Activated CD4-positive, alpha-beta T cell treated with anti-CD3 and anti-CD28 coated beads, Interleukin-2, amount 50 U/mL, for 48 hours (primary cell): Measurements from ENCODE around the gene SOX12.
"Not testable (repeated sequence)": the region's sequence is repeated elsewhere in the genome, so short reads cannot be mapped to it uniquely, and the experiment has no call there.

Experiments
- DNase-seq, 2 experiments: peaks; one replicate each; pipeline ENCODE4 v3.0.0-alpha.2; 2020

The SOX12 gene

GRCh38 chr20:328975-329695 lies 3.8 kb downstream of the SOX12 start:
- no peak for DNase-seq

GRCh38 chr20:329851-330232 lies 4.5 kb downstream of the SOX12 start:
- no peak for DNase-seq

DNA sequence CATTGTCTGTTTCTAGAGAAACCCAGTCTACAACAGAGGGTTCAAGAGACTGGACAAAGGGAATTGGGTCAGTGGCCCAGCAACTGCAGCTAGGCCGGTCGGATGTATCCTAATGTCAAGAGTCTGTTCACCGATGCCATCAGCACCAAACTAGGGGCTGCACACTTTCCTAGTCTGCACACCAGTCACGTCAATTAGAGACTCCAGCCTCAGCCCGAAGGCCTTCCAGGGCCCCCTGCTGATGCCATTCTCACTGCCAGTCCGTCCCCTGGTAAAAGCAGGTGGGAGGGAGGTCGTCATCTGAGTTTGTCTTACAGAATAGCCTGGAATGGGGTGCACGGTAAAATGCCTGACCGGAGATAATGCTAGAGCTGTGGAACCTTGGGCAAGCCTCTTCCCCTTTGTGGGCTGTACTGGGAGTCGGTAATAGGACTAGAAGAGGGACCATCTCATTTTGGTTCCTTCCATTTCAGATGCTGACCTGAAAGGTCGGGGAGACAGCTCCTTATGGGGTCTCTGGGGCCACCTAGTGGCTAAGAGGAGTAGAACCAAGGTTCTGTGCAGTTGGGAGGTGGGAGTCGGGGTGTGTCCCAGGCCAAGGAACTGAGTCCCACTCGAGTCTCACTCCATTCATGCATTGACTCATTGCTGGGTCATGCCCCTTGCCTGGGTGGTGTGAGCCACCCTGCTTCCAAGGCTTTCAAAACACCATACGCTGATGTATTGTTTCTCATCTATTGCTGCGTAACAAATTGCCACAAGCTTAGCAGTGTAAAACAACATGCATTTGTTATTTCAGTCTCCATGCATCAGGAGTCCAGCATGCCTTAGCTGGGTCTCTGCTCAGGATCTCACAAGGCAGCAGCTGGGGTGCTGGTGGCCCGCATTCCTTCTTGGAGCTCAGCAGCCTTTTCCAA lies 5.1 kb downstream of the SOX12 start:
- peak; percentile 51 to 65 for DNase-seq

- no peak for DNase-seq
Measured at GRCh38 chr20:334578-334977, 9.2 kb downstream of the SOX12 start.

DNA sequence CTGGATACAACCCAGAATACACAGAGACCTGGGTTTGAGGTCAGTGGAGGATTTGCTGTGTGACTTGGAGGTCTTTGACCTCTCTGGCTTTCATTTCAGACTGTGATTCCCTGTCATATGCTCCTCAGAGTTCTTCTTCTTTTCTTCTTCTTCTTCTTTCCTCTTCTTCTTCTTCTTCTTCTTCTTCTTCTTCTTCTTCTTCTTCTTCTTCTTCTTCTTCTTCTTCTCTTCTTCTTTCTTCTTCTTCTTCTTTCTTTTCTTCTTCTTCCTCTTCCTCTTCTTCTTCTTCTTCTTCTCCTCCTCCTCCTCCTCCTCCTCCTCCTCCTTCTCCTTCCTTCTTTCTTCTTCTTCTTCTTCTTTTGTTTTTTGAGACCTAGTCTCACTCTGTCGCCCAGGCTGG lies 10.7 kb downstream of the SOX12 start:
- not testable (repeated sequence) for DNase-seq

DNA sequence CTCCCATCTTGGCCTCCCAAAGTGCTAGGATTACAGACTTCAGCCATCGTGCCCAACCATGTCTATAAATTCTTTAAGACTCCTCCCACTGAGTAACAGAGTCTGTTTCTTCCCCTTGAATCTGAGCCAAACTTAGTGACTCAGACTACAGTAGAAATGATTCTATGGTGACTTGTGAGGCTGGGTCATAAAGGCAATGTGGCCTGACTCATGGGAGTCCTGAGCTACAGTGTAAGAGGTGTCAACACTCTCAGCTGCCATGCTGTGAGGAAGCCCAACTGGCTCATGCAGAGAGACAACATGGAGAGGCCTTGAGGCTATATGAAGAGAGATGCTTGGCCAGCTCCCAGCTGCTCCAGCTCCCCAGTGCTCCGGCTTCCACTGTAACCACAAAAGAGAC lies 16.3 kb downstream of the SOX12 start:
- DNase-seq: peak; percentile 51 to 63

GRCh38 chr20:343107-343506 lies 17.8 kb downstream of the SOX12 start:
- DNase-seq: no peak

DNA sequence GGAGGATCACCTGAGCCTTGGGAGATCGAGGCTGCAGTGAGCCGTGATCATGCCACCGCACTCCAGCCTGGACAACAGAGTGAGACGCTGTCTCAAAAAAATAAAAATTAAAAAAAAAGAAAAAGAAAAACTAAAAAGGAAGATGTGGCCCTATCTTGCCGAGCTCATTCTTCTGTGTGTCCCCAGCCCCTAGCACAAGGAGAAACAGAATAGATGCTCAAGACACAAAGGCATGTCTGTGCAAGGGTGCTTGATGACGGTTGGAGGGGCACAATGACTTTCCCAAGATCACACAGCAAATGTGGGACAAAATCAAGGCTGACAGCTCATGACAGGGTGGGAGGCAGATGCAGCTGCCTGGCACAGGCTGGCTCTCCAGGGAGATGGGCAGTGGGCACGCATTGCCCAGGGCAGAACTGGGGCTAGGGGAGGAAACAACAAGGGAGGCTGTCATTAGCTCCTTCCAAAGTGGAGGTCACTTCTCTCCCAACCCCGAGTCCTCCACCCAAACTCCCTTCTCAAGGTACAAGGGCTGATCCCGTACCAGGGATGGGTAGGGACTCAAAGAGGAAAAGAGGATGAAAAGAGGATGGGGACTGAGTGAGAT lies 20.8 kb downstream of the SOX12 start:
- no peak for DNase-seq

- peak; percentile 41 to 53 for DNase-seq
Measured at GRCh38 chr20:346640-347316, 21.4 kb downstream of the SOX12 start, which contains the start of gene NRSN2. Gene NRSN2 (plus strand): TSS chr20:347111. CDS start chr20:349644, 2,533 bp downstream.

DNA sequence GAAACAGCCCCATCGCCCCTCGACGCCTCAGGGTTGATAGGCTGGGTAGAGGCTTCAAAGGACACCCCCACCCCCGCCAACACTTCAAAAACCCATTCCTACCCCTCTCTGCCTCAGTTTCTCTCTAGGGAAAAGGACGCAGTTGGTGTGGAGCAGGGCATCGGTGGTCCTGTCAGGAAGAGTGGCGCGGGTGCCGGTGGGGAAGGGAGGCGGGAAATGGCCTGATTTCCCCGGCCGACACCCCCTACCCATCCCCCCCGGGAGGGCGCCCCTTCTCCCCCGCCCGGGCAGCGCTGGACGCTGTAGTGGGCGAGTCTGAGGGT lies 21.9 kb downstream of the SOX12 start:
- DNase-seq: no peak

DNA sequence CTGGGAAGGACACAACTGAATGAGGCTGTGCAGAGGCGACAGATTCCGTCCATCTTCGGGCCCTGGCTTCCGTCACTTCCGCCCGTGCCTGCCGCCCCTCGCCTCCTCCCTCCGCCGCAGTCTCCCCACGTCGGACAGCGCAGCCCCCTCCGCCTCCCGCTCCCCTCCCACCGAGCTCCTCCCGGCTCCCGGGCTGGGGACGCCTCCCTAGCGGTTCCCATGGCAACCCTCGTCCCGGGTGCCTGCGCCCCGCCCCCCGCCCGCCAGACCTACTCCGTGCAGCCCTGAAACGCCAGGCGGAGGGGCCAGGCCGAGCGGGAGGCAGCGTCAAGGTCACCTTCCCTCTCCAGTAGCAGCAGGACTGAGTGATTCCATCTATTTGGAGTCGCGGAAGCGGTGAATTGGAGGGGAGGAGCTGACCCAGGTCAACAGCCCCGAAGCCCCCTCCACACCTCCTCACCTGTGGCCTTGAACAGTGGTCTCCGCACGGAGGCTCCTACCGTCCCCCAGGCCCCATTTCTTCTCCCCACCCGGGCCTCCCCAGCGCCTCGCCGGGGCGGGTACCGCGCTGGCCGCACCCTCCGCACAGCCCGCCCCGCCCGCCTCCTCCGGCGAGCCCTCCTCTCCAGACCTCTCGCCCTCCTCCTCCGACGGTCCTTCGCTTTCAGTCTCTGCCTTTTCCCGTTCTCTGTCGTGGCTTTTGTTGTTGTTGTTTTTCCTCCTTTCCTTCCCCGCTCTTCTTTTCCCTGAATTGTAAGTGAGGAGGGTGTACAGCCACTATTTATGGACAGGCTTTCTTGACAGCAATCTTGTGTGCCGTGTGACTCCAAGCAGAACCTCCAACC lies 22.5 kb downstream of the SOX12 start:
- peak; percentile 75 to 82 for DNase-seq

GRCh38 chr20:348972-349841 lies 23.9 kb downstream of the SOX12 start:
- no peak for DNase-seq

GRCh38 chr20:353166-353565 lies 27.8 kb downstream of the SOX12 start:
- DNase-seq: no peak

GRCh38 chr20:354298-354977 lies 29.1 kb downstream of the SOX12 start:
- peak; percentile 80 to 83 for DNase-seq

- not testable (repeated sequence) for DNase-seq
Measured at GRCh38 chr20:356154-356553, 30.8 kb downstream of the SOX12 start.

DNA sequence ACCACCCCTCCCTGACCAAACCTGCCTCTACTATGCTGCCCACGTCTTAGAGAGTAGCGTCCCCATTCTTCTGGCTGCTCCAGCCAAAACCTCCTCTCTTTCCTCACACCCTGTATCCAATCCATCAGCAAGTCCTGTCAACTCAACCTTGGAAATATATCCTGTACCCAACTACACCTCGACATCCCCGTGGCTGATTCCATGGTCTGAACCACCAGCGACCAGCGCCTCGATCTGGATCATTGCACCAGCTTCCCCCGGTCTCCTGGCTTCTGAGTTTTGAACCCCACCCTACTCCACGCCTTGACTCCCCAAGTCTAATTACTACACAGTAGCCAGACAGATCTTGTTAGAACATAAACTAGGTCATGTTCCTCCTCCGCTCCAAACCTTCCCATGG lies 31.4 kb downstream of the SOX12 start:
- DNase-seq: no peak

DNA sequence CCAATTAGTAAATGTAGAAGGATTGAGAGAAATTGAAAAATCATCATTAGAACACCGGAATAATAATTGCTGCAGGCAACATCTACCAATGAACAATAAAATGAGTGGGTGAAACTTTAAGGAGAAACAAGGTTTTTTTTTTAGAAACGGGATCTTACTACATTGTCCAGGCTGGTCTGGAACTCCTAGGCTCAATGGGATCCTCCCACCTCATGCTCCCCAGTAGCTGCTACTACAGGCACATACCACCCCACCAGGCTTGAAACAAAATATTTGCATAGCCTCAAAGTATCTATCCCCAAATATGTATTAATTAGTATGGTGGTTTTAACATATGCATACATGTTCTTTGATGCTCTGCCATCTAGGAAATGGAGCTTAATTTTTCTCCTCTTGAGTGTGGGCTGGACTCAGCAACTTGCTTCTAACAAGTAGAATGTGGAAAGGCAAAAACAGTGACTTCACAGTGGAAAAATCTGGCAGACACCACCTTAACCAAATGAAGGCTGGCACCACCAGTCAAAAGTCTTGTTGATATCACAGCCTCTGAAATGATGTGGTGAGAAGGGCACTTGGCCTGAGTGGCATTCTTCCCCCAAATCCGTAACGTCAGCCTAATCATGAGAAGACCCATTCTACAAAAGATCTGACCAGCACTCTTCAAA lies 33.7 kb downstream of the SOX12 start:
- no peak for DNase-seq

DNA sequence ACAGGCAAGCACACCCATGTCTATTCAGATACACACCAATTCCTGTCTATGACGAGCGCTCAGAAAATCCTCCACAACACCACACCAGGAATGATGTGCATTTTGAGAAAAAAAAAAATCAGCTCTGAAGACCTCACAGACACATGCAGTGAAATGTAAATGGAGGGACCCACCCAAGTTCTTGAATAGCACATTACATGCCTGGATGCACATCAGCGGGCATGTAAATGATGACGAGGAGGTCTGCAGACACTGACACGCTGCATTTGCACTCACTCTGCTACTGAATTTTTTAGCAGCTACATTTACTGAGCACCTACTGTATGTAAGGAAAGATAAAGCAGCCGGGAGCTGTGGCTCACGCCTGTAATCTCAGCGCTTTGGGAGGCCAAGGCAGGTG lies 36.2 kb downstream of the SOX12 start:
- no peak for DNase-seq

- peak; percentile 63 to 69 for DNase-seq
Measured at GRCh38 chr20:362271-363254, 37.2 kb downstream of the SOX12 start.
